Lower lobe of right lung (tissue), 2 donors: ENCODE measurements around the gene EHBP1L1. TPM values are rescaled to one million over a fixed set of nuclear protein-coding genes. Genes with fewer than 3 reads are reported as not detected.

ENCODE experiments used
- ATAC-seq, 2 donors: fragments of 200-7000 bp; cut with Tn5 transposase; one replicate each; pipeline ENCODE4 v1.9.1; 2020 to 2022; ENCODE audit warnings: mild to moderate bottlenecking in 2 of 2, moderate library complexity in 2 of 2
- DNase-seq: peaks from one replicate; pipeline ENCODE4 v3.0.0-alpha.2; 2020
- H3K27ac ChIP-seq: fragments of 200-600 bp; one replicate; pipeline ENCODE4 v1.8.0; 2022
- H3K27me3 ChIP-seq: fragments of 200-600 bp; one replicate; pipeline ENCODE4 v1.8.0; 2022; ENCODE audit warnings: low read depth
- H3K36me3 ChIP-seq: fragments of 200-600 bp; one replicate; pipeline ENCODE4 v1.8.0; 2022; ENCODE audit warnings: mild to moderate bottlenecking
- H3K4me1 ChIP-seq: fragments of 200-600 bp; one replicate; pipeline ENCODE4 v1.8.0; 2022
- H3K4me3 ChIP-seq: fragments of 200-600 bp; one replicate; pipeline ENCODE4 v1.8.0; 2022; ENCODE audit warnings: mild to moderate bottlenecking
- H3K9me3 ChIP-seq: fragments of 200-600 bp; one replicate; pipeline ENCODE4 v1.8.0; 2022
- CTCF ChIP-seq: fragments of 200-600 bp; IDR thresholded peaks from one replicate; pipeline ENCODE4 v1.8.0; 2022; ENCODE audit warnings: antibody characterized with exemption, mild to moderate bottlenecking
- intact Hi-C: fragments of 100-400 bp; cut with DNase I; formaldehyde crosslinking; loops from one replicate; pipeline ENCODE4 v1.11.0; 2022
- total RNA-seq: library from RNA; stranded (reverse); fragmentation: NEBNext Ultra II Directional; extraction: Animal tissue kit (Norgen Biotek cat#: 25700); gene quantifications from one replicate; pipeline ENCODE4 v1.2.1, GENCODE V29; 2021
- donor health status: DM: no; HTN: yes; CAD: no; lungs with severe emphysema.

The EHBP1L1 gene
- total RNA-seq, 1 donor from 2014 or later: 110 TPM

- Histone ChIP-seq H3K27me3 (no peaks in the 10 kb centered on the region), H3K36me3 (peaks cover 30% of the 10 kb centered on the region), H3K4me1 (peaks cover 35% of the 10 kb centered on the region), H3K9me3 (no peaks in the 10 kb centered on the region), H3K27ac (peak overlapping the region; percentile 90), H3K4me3 (peak overlapping the region; percentile 76)
- intact Hi-C loops: no loop called here
- ATAC-seq (no peak), DNase-seq (no peak)
- TF ChIP-seq CTCF: no peak
Measured at GRCh38 chr11:65541093-65541982, 34.5 kb upstream of the EHBP1L1 start.

GRCh38 chr11:65542738-65543390, 33.0 kb upstream of the EHBP1L1 start:
- H3K9me3 ChIP-seq: no peaks in the 10 kb centered on the region
- ATAC-seq (no peak), DNase-seq (no peak)
- no peak for TF ChIP-seq CTCF
- peaks cover 44% of the 10 kb centered on the region for H3K4me1 ChIP-seq
- H3K27ac ChIP-seq: no peak overlapping the region
- no peaks in the 10 kb centered on the region for H3K27me3 ChIP-seq
- H3K4me3 ChIP-seq: no peak overlapping the region
- intact Hi-C loops: no loop called here
- H3K36me3 ChIP-seq: peaks cover 24% of the 10 kb centered on the region

- no peak for ATAC-seq
- no peak for DNase-seq
- H3K9me3 ChIP-seq: no peaks in the 10 kb centered on the region
- intact Hi-C loops: no loop called here
- no peaks in the 10 kb centered on the region for H3K27me3 ChIP-seq
- TF ChIP-seq CTCF: no peak
- peak overlapping the region; percentile 73 for H3K27ac ChIP-seq
- peak overlapping the region; percentile 57 for H3K4me3 ChIP-seq
- H3K36me3 ChIP-seq: peaks cover 28% of the 10 kb centered on the region
- H3K4me1 ChIP-seq: peaks cover 33% of the 10 kb centered on the region
Measured at GRCh38 chr11:65545853-65546216, 30.0 kb upstream of the EHBP1L1 start.

GRCh38 chr11:65546217-65546958, 29.5 kb upstream of the EHBP1L1 start:
- Histone ChIP-seq H3K36me3 (peaks cover 28% of the 10 kb centered on the region), H3K27me3 (no peaks in the 10 kb centered on the region), H3K4me1 (peaks cover 27% of the 10 kb centered on the region), H3K9me3 (no peaks in the 10 kb centered on the region), H3K4me3 (peak overlapping the region; percentile 57), H3K27ac (peak overlapping the region; percentile 73)
- DNase-seq (peak; percentile 96), ATAC-seq (peak; percentile 93 to 96)
- intact Hi-C loops: no loop called here
- TF ChIP-seq CTCF: no peak

GRCh38 chr11:65547446-65548125, 28.3 kb upstream of the EHBP1L1 start:
- no peaks in the 10 kb centered on the region for H3K9me3 ChIP-seq
- DNase-seq (no peak), ATAC-seq (no peak)
- no peak overlapping the region for H3K27ac ChIP-seq
- H3K27me3 ChIP-seq: no peaks in the 10 kb centered on the region
- H3K4me1 ChIP-seq: peaks cover 25% of the 10 kb centered on the region
- TF ChIP-seq CTCF: no peak
- H3K4me3 ChIP-seq: no peak overlapping the region
- intact Hi-C loops: no loop called here
- H3K36me3 ChIP-seq: peaks cover 29% of the 10 kb centered on the region
